Myometrial cell (primary cell): Measurements from ENCODE around the gene ARL10. TPM values are rescaled to one million over a fixed set of nuclear protein-coding genes. Genes with fewer than 3 reads are reported as not detected.

ENCODE experiments used
- total RNA-seq: library from RNA; depleted of rRNA; stranded (reverse); fragments of >200 nt; gene quantifications from 2 replicates; pipeline ENCODE4 v1.2.3, GENCODE V29; 2015

Gene ARL10
- total RNA-seq: 2.0 and 3.4 TPM in 2 replicates

GRCh38 chr5:176365351-176366231 is at the start of gene ARL10:
Gene ARL10, plus strand, starts transcription at chr5:176365487. Its CDS starts 77 bp downstream, at chr5:176365564.

GRCh38 chr5:176361437-176362232 is 3.7 kb upstream of the ARL10 start, which contains the start of gene KIAA1191:
Gene KIAA1191, minus strand, starts transcription at chr5:176361764. Its CDS starts 2,256 bp downstream, at chr5:176359508.

GRCh38 chr5:176388444-176389134 is 23.3 kb downstream of the ARL10 start, which contains the start of the genes HIGD2A and NOP16:
Gene HIGD2A, plus strand, starts transcription at chr5:176388751. Its CDS starts 69 bp downstream, at chr5:176388820.
Gene NOP16, minus strand, starts transcription at chr5:176388598. Its CDS starts 59 bp downstream, at chr5:176388539.

GRCh38 chr5:176415952-176416924 is 51.0 kb downstream of the ARL10 start, which contains the start of gene CLTB:
Gene CLTB, minus strand, starts transcription at chr5:176416539. Its CDS starts 176 bp downstream, at chr5:176416363.

Other genes with a start within 250 kb of the ARL10 start
- 4.9 and 5.7 TPM in 2 replicates for gene SIMC1, start 127.1 kb upstream of the ARL10 start, total RNA-seq
- gene KIAA1191, start 3.7 kb upstream of the ARL10 start, total RNA-seq: 104 and 118 TPM in 2 replicates
- 6.3 and 7.8 TPM in 2 replicates for gene NOP16, start 23.1 kb downstream of the ARL10 start, total RNA-seq
- 92.0 and 100 TPM in 2 replicates for gene HIGD2A, start 23.3 kb downstream of the ARL10 start, total RNA-seq
- 130 and 133 TPM in 2 replicates for gene CLTB, start 51.1 kb downstream of the ARL10 start, total RNA-seq
- gene FAF2, start 82.9 kb downstream of the ARL10 start, total RNA-seq: 36.0 and 48.2 TPM in 2 replicates
- gene RNF44, start 171.9 kb downstream of the ARL10 start, total RNA-seq: 0.58 and 1.4 TPM in 2 replicates
- not detected in 2 replicates for gene CDHR2, start 183.9 kb downstream of the ARL10 start, total RNA-seq
- gene GPRIN1, start 244.7 kb downstream of the ARL10 start, total RNA-seq: 4.3 and 5.3 TPM in 2 replicates